Endothelial cell (in vitro differentiated cells): ENCODE measurements around the gene UBE2I. TPM values are rescaled to one million over a fixed set of nuclear protein-coding genes. Genes with fewer than 3 reads are reported as not detected.
"Not testable (repeated sequence)": the region's sequence is repeated elsewhere in the genome, so short reads cannot be mapped to it uniquely, and the experiment has no call there.

Experiments used
- DNase-seq: peaks from one replicate; pipeline ENCODE4 v3.0.0; 2021; ENCODE audit warnings: low spot score
- H3K27ac Mint-ChIP-seq: one replicate; pipeline ENCODE4 v1.8.0; 2021; ENCODE audit warnings: mixed read lengths, inconsistent platforms; ENCODE audit not compliant: unreplicated experiment
- H3K27me3 Mint-ChIP-seq: one replicate; pipeline ENCODE4 v1.8.0; 2021; ENCODE audit warnings: mild to moderate bottlenecking, moderate library complexity, mixed read lengths, inconsistent platforms; ENCODE audit not compliant: unreplicated experiment
- H3K36me3 Mint-ChIP-seq: one replicate; pipeline ENCODE4 v1.8.0; 2021; ENCODE audit warnings: mild to moderate bottlenecking, low read depth, mixed read lengths, inconsistent platforms; ENCODE audit not compliant: unreplicated experiment
- H3K4me1 Mint-ChIP-seq: one replicate; pipeline ENCODE4 v1.8.0; 2021; ENCODE audit warnings: mild to moderate bottlenecking, mixed read lengths, inconsistent platforms; ENCODE audit not compliant: unreplicated experiment
- H3K4me3 Mint-ChIP-seq: one replicate; pipeline ENCODE4 v1.8.0; 2021; ENCODE audit warnings: mild to moderate bottlenecking, mixed read lengths, inconsistent platforms; ENCODE audit not compliant: unreplicated experiment
- H3K9me3 Mint-ChIP-seq: one replicate; pipeline ENCODE4 v1.8.0; 2021; ENCODE audit warnings: mixed read lengths, inconsistent platforms; ENCODE audit not compliant: unreplicated experiment
- CTCF ChIP-seq: fragments of 200-600 bp; sonication (generic); IDR thresholded peaks from one replicate; pipeline ENCODE4 v1.5.0; 2021; ENCODE audit warnings: antibody characterized with exemption; ENCODE audit not compliant: unreplicated experiment
- total RNA-seq: library from RNA; stranded (reverse); fragmentation: NEBNext Ultra II Directional; extraction: Animal tissue kit (Norgen Biotek cat#: 25700); gene quantifications from one replicate; pipeline ENCODE4 v1.2.1, GENCODE V29; 2021; ENCODE audit not compliant: unreplicated experiment

UBE2I gene
- total RNA-seq, 1 donor from 2014 or later = 167 TPM

- no peak overlapping the region for H3K4me3 Mint-ChIP-seq
- H3K27me3 Mint-ChIP-seq = peaks cover 9% of the 10 kb centered on the region
Measured at GRCh38 chr16:1288813-1289476, 20.5 kb upstream of the UBE2I start.

GRCh38 chr16:1289477-1289866 lies 20.0 kb upstream of the UBE2I start:
- peaks cover 9% of the 10 kb centered on the region for H3K27me3 Mint-ChIP-seq
- H3K4me1 Mint-ChIP-seq = no peaks in the 10 kb centered on the region
- no peak overlapping the region for H3K4me3 Mint-ChIP-seq
- H3K9me3 Mint-ChIP-seq = no peaks in the 10 kb centered on the region
- no peak overlapping the region for H3K27ac Mint-ChIP-seq
- no peaks in the 10 kb centered on the region for H3K36me3 Mint-ChIP-seq
- DNase-seq = no peak
- TF ChIP-seq CTCF = no peak

More at GRCh38 chr16:1288813-1289476, 20.5 kb upstream of the UBE2I start:
- Mint-ChIP-seq H3K4me1 (no peaks in the 10 kb centered on the region), H3K27ac (no peak overlapping the region), H3K36me3 (no peaks in the 10 kb centered on the region), H3K9me3 (no peaks in the 10 kb centered on the region)
- no peak for TF ChIP-seq CTCF
- no peak for DNase-seq

- H3K9me3 Mint-ChIP-seq = no peaks in the 10 kb centered on the region
- no peak for DNase-seq
- H3K27ac Mint-ChIP-seq = no peak overlapping the region
- peaks cover 9% of the 10 kb centered on the region for H3K27me3 Mint-ChIP-seq
- H3K4me3 Mint-ChIP-seq = no peak overlapping the region
- no peak for TF ChIP-seq CTCF
- H3K36me3 Mint-ChIP-seq = no peaks in the 10 kb centered on the region
- no peaks in the 10 kb centered on the region for H3K4me1 Mint-ChIP-seq
Measured at GRCh38 chr16:1290063-1290501, 19.4 kb upstream of the UBE2I start.

- Mint-ChIP-seq H3K36me3 (no peaks in the 10 kb centered on the region), H3K27ac (no peak overlapping the region), H3K4me1 (no peaks in the 10 kb centered on the region), H3K27me3 (peaks cover 9% of the 10 kb centered on the region), H3K9me3 (no peaks in the 10 kb centered on the region), H3K4me3 (no peak overlapping the region)
- DNase-seq = no peak
- TF ChIP-seq CTCF = no peak
Measured at GRCh38 chr16:1290860-1291575, 18.4 kb upstream of the UBE2I start.

GRCh38 chr16:1291576-1291974 lies 17.9 kb upstream of the UBE2I start:
- peaks cover 9% of the 10 kb centered on the region for H3K27me3 Mint-ChIP-seq
- DNase-seq = no peak
- no peak overlapping the region for H3K27ac Mint-ChIP-seq

GRCh38 chr16:1292208-1292607 lies 17.2 kb upstream of the UBE2I start:
- not testable (repeated sequence) for H3K4me3 Mint-ChIP-seq, DNase-seq, H3K36me3 Mint-ChIP-seq, H3K27ac Mint-ChIP-seq, H3K4me1 Mint-ChIP-seq, H3K9me3 Mint-ChIP-seq
- peaks cover 12% of the 10 kb centered on the region for H3K27me3 Mint-ChIP-seq

More at GRCh38 chr16:1291576-1291974, 17.9 kb upstream of the UBE2I start:
- Mint-ChIP-seq H3K9me3 (no peaks in the 10 kb centered on the region), H3K4me3 (no peak overlapping the region), H3K4me1 (no peaks in the 10 kb centered on the region), H3K36me3 (no peaks in the 10 kb centered on the region)
- TF ChIP-seq CTCF = no peak

GRCh38 chr16:1292808-1293207 lies 16.6 kb upstream of the UBE2I start:
- H3K36me3 Mint-ChIP-seq, DNase-seq, H3K4me3 Mint-ChIP-seq, H3K4me1 Mint-ChIP-seq, H3K9me3 Mint-ChIP-seq, H3K27ac Mint-ChIP-seq: not testable (repeated sequence)
- H3K27me3 Mint-ChIP-seq = peaks cover 11% of the 10 kb centered on the region
